Measurements from ENCODE around the gene SRP9.
"Not testable (repeated sequence)": the region's sequence is repeated elsewhere in the genome, so short reads cannot be mapped to it uniquely, and the experiment has no call there.

The SRP9 gene

GRCh38 chr1:225789142-225789541, 11.5 kb downstream of the SRP9 start:
- H3K9ac ChIP-seq (ENCODE audit: low read length); H3K79me1 ChIP-seq (ENCODE audit: low read length); H3K79me2 ChIP-seq (ENCODE audit: control insufficient read depth, insufficient read depth, low read length); H2BK15ac ChIP-seq (replicated peaks; ENCODE audit: low read depth); DNase-seq; H4K8ac ChIP-seq (ENCODE audit: low read depth, low read length); H2AK5ac ChIP-seq (ENCODE audit: low read length); H2BK5ac ChIP-seq (ENCODE audit: low read length); H3K27me3 ChIP-seq (ENCODE audit: insufficient read depth, low read length, poor library complexity); H3K23ac ChIP-seq (ENCODE audit: low read length); H2BK120ac ChIP-seq (ENCODE audit: low read depth, low read length); H3K56ac ChIP-seq (ENCODE audit: low read length); H3K4ac ChIP-seq (ENCODE audit: low read depth, low read length); H3K4me3 ChIP-seq (ENCODE audit: low read length); H4K5ac ChIP-seq (ENCODE audit: low read length); H3K36me3 ChIP-seq (ENCODE audit: control insufficient read depth, insufficient read depth, low read length); H3K4me2 ChIP-seq (ENCODE audit: low read length); H3K18ac ChIP-seq (ENCODE audit: low read length); H3K27ac ChIP-seq (ENCODE audit: low read depth, low read length); H3K4me1 ChIP-seq (ENCODE audit: control insufficient read depth, low read depth, low read length): not testable (repeated sequence)
- WGBS (ENCODE audit: extremely low coverage, insufficient coverage, low lambda C conversion rate), result no CpG with 5 or more reads among the region's 3 CpGs

DNA sequence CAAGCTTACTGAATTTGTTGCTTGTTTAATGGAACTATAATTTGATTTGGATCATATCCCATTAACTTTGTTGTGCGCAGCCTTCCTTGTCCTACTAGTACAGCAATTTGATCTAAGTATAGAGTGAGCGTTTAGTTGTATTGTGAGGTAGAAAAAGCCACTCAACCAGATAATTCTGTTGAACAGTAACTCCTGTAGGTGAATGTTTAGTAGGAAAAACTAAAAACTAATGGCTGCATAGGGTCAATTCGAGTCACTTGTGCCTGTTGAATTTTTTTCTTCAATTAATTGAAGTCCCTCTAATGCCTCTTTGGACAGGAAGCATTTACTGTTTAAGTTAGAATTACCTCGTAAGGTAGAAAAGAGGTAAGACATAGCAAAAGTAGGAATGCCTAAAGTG, 17.3 kb downstream of the SRP9 start:
- H2AK5ac ChIP-seq (ENCODE audit: low read length), result no peak overlapping the region
- no peak overlapping the region for H3K23ac ChIP-seq (ENCODE audit: low read length)
- H3K27me3 ChIP-seq (ENCODE audit: insufficient read depth, low read length, poor library complexity), result no peaks in the 10 kb centered on the region
- no peaks in the 10 kb centered on the region for H3K79me2 ChIP-seq (ENCODE audit: control insufficient read depth, insufficient read depth, low read length)
- no peak overlapping the region for H3K4ac ChIP-seq (ENCODE audit: low read depth, low read length)
- no peaks in the 10 kb centered on the region for H3K4me1 ChIP-seq (ENCODE audit: control insufficient read depth, low read depth, low read length)
- H3K27ac ChIP-seq (ENCODE audit: low read depth, low read length), result no peak overlapping the region
- no peak overlapping the region for H3K18ac ChIP-seq (ENCODE audit: low read length)
- no peak overlapping the region for H3K4me3 ChIP-seq (ENCODE audit: low read length)
- peaks cover 1% of the 10 kb centered on the region for H3K79me1 ChIP-seq (ENCODE audit: low read length)
- H3K4me2 ChIP-seq (ENCODE audit: low read length), result no peak overlapping the region
- H3K9ac ChIP-seq (ENCODE audit: low read length), result no peak overlapping the region
- H3K36me3 ChIP-seq (ENCODE audit: control insufficient read depth, insufficient read depth, low read length), result peaks cover 4% of the 10 kb centered on the region
- no peak overlapping the region for H2BK5ac ChIP-seq (ENCODE audit: low read length)
- H2BK120ac ChIP-seq (ENCODE audit: low read depth, low read length), result no peak overlapping the region
- no peak overlapping the region for H4K5ac ChIP-seq (ENCODE audit: low read length)
- H4K8ac ChIP-seq (ENCODE audit: low read depth, low read length), result no peak overlapping the region
- H2BK15ac ChIP-seq (replicated peaks; ENCODE audit: low read depth), result no peak overlapping the region
- no peak for DNase-seq
- H3K56ac ChIP-seq (ENCODE audit: low read length), result no peak overlapping the region
- no CpG with 5 or more reads among the region's 4 CpGs for WGBS (ENCODE audit: extremely low coverage, insufficient coverage, low lambda C conversion rate)

DNA sequence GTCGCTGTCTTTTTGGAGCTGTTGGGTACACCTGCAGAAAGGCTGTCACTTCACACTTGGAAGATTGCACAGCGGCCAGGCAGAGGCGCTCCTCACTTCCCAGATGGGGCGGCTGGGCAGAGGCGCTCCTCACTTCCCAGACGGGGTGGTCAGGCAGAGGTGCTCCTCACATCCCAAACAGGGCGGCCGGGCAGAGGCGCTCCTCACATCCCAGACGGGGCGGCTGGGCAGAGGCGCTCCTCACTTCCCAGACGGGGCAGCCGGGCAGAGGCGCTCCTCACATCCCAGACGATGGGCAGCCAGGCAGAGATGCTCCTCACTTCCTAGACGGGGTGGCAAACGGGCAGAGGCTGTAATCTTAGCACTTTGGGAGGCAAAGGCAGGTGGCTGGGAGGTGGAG, 18.5 kb downstream of the SRP9 start:
- not testable (repeated sequence) for H3K36me3 ChIP-seq (ENCODE audit: control insufficient read depth, insufficient read depth, low read length); H2BK5ac ChIP-seq (ENCODE audit: low read length); H3K18ac ChIP-seq (ENCODE audit: low read length); H3K79me1 ChIP-seq (ENCODE audit: low read length); H3K23ac ChIP-seq (ENCODE audit: low read length); H2AK5ac ChIP-seq (ENCODE audit: low read length); H2BK120ac ChIP-seq (ENCODE audit: low read depth, low read length); H2BK15ac ChIP-seq (replicated peaks; ENCODE audit: low read depth); H4K5ac ChIP-seq (ENCODE audit: low read length); H3K27ac ChIP-seq (ENCODE audit: low read depth, low read length); H3K27me3 ChIP-seq (ENCODE audit: insufficient read depth, low read length, poor library complexity); H4K8ac ChIP-seq (ENCODE audit: low read depth, low read length); H3K4me3 ChIP-seq (ENCODE audit: low read length); DNase-seq; H3K56ac ChIP-seq (ENCODE audit: low read length); H3K9ac ChIP-seq (ENCODE audit: low read length); H3K4me1 ChIP-seq (ENCODE audit: control insufficient read depth, low read depth, low read length); H3K4ac ChIP-seq (ENCODE audit: low read depth, low read length); H3K4me2 ChIP-seq (ENCODE audit: low read length); H3K79me2 ChIP-seq (ENCODE audit: control insufficient read depth, insufficient read depth, low read length)
- no CpG with 5 or more reads among the region's 18 CpGs for WGBS (ENCODE audit: extremely low coverage, insufficient coverage, low lambda C conversion rate)

- H4K8ac ChIP-seq (ENCODE audit: low read depth, low read length); H3K23ac ChIP-seq (ENCODE audit: low read length); H3K79me1 ChIP-seq (ENCODE audit: low read length); H3K4me2 ChIP-seq (ENCODE audit: low read length); H2BK15ac ChIP-seq (replicated peaks; ENCODE audit: low read depth); H3K79me2 ChIP-seq (ENCODE audit: control insufficient read depth, insufficient read depth, low read length); DNase-seq; H3K4ac ChIP-seq (ENCODE audit: low read depth, low read length); H3K27ac ChIP-seq (ENCODE audit: low read depth, low read length); H2BK120ac ChIP-seq (ENCODE audit: low read depth, low read length); H4K5ac ChIP-seq (ENCODE audit: low read length); H3K9ac ChIP-seq (ENCODE audit: low read length); H2AK5ac ChIP-seq (ENCODE audit: low read length); H2BK5ac ChIP-seq (ENCODE audit: low read length); H3K18ac ChIP-seq (ENCODE audit: low read length); H3K27me3 ChIP-seq (ENCODE audit: insufficient read depth, low read length, poor library complexity); H3K4me1 ChIP-seq (ENCODE audit: control insufficient read depth, low read depth, low read length); H3K4me3 ChIP-seq (ENCODE audit: low read length); H3K36me3 ChIP-seq (ENCODE audit: control insufficient read depth, insufficient read depth, low read length); H3K56ac ChIP-seq (ENCODE audit: low read length): not testable (repeated sequence)
- no CpG with 5 or more reads among the region's 7 CpGs for WGBS (ENCODE audit: extremely low coverage, insufficient coverage, low lambda C conversion rate)
Observed at GRCh38 chr1:225801146-225801545, 23.5 kb downstream of the SRP9 start.

- no peak overlapping the region for H4K8ac ChIP-seq (ENCODE audit: low read depth, low read length)
- H3K4ac ChIP-seq (ENCODE audit: low read depth, low read length), result no peak overlapping the region
- H3K27me3 ChIP-seq (ENCODE audit: insufficient read depth, low read length, poor library complexity), result no peaks in the 10 kb centered on the region
- no peak overlapping the region for H2AK5ac ChIP-seq (ENCODE audit: low read length)
- H2BK120ac ChIP-seq (ENCODE audit: low read depth, low read length), result no peak overlapping the region
- no peak for DNase-seq
- H3K79me2 ChIP-seq (ENCODE audit: control insufficient read depth, insufficient read depth, low read length), result no peaks in the 10 kb centered on the region
- no peaks in the 10 kb centered on the region for H3K36me3 ChIP-seq (ENCODE audit: control insufficient read depth, insufficient read depth, low read length)
- no peak overlapping the region for H3K23ac ChIP-seq (ENCODE audit: low read length)
- H3K4me3 ChIP-seq (ENCODE audit: low read length), result no peak overlapping the region
- no peak overlapping the region for H3K9ac ChIP-seq (ENCODE audit: low read length)
- H3K27ac ChIP-seq (ENCODE audit: low read depth, low read length), result no peak overlapping the region
- no CpG with 5 or more reads among the region's 1 CpG for WGBS (ENCODE audit: extremely low coverage, insufficient coverage, low lambda C conversion rate)
- H3K79me1 ChIP-seq (ENCODE audit: low read length), result peaks cover under 1% of the 10 kb centered on the region
- H2BK5ac ChIP-seq (ENCODE audit: low read length), result no peak overlapping the region
- H3K56ac ChIP-seq (ENCODE audit: low read length), result no peak overlapping the region
- H4K5ac ChIP-seq (ENCODE audit: low read length), result no peak overlapping the region
- H2BK15ac ChIP-seq (replicated peaks; ENCODE audit: low read depth), result no peak overlapping the region
- no peak overlapping the region for H3K4me2 ChIP-seq (ENCODE audit: low read length)
- H3K18ac ChIP-seq (ENCODE audit: low read length), result no peak overlapping the region
- H3K4me1 ChIP-seq (ENCODE audit: control insufficient read depth, low read depth, low read length), result no peaks in the 10 kb centered on the region
Observed at GRCh38 chr1:225806249-225806648, 28.6 kb downstream of the SRP9 start.

DNA sequence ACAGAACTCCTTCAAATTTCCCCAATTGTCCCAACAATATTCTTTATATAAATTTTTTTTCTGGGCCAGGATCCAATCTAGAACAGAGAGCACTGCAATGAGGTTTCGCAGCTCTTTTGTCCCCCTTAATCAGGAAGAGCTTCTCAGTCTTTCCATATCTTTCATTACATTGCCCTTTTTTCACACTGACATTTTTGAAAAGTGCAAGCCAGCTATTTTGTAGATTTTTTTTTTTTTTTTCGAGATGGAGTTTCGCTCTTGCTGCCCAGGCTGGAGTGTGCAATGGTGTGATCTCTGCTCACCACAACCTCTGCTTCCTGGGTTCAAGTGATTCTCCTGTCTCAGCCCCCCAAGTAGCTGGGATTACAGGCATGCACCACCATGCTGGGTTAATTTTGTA, 29.1 kb downstream of the SRP9 start:
- not testable (repeated sequence) for DNase-seq; H2AK5ac ChIP-seq (ENCODE audit: low read length); H4K5ac ChIP-seq (ENCODE audit: low read length); H3K9ac ChIP-seq (ENCODE audit: low read length); H3K36me3 ChIP-seq (ENCODE audit: control insufficient read depth, insufficient read depth, low read length); H3K27me3 ChIP-seq (ENCODE audit: insufficient read depth, low read length, poor library complexity); H3K4me1 ChIP-seq (ENCODE audit: control insufficient read depth, low read depth, low read length); H2BK120ac ChIP-seq (ENCODE audit: low read depth, low read length); H3K56ac ChIP-seq (ENCODE audit: low read length); H3K79me2 ChIP-seq (ENCODE audit: control insufficient read depth, insufficient read depth, low read length); H3K4me3 ChIP-seq (ENCODE audit: low read length); H3K18ac ChIP-seq (ENCODE audit: low read length); H3K79me1 ChIP-seq (ENCODE audit: low read length); H3K4me2 ChIP-seq (ENCODE audit: low read length); H2BK5ac ChIP-seq (ENCODE audit: low read length); H3K4ac ChIP-seq (ENCODE audit: low read depth, low read length); H3K23ac ChIP-seq (ENCODE audit: low read length); H3K27ac ChIP-seq (ENCODE audit: low read depth, low read length); H2BK15ac ChIP-seq (replicated peaks; ENCODE audit: low read depth); H4K8ac ChIP-seq (ENCODE audit: low read depth, low read length)
- no CpG with 5 or more reads among the region's 3 CpGs for WGBS (ENCODE audit: extremely low coverage, insufficient coverage, low lambda C conversion rate)
